Mesenchymal stem cell (in vitro differentiated cells and primary cell): ENCODE data around the gene SUGP1.

ENCODE experiments used
- DNase-seq: peaks from one replicate; pipeline ENCODE4 v3.0.0-alpha.2; 2013
- H2AFZ ChIP-seq: one replicate; pipeline ENCODE4 v1.6.1; 2013; ENCODE audit warnings: low read depth, mild to moderate bottlenecking, control low read depth, inconsistent platforms, low read length, moderate library complexity
- H2AK5ac ChIP-seq: 2 replicates; pipeline ENCODE4 v1.6.1; 2013; ENCODE audit warnings: low read length, moderate library complexity, mild to moderate bottlenecking, inconsistent platforms; ENCODE audit not compliant: severe bottlenecking
- H2BK120ac ChIP-seq: one replicate; pipeline ENCODE4 v1.6.1; 2013; ENCODE audit warnings: low read depth, mild to moderate bottlenecking, inconsistent platforms, low read length, moderate library complexity
- H2BK12ac ChIP-seq, 2 experiments: one replicate each; pipeline ENCODE4 v1.6.1; 2013; ENCODE audit warnings: inconsistent platforms in 2 of 2, low read length in 2 of 2, mild to moderate bottlenecking in 2 of 2, moderate library complexity in 2 of 2, control low read depth in 1 of 2
- H2BK15ac ChIP-seq: one replicate; pipeline ENCODE4 v1.6.1; 2013; ENCODE audit warnings: mild to moderate bottlenecking, low read depth, inconsistent platforms; ENCODE audit not compliant: poor library complexity, severe bottlenecking
- H2BK5ac ChIP-seq: 2 replicates; pipeline ENCODE4 v1.6.1; 2013; ENCODE audit warnings: low read depth, mild to moderate bottlenecking, low read length, control low read depth, inconsistent platforms; ENCODE audit not compliant: poor library complexity, severe bottlenecking
- H3K14ac ChIP-seq, 2 experiments: one replicate each; pipeline ENCODE4 v1.6.1; 2013; ENCODE audit warnings: inconsistent platforms in 2 of 2, low read length in 2 of 2, control low read depth in 1 of 2, mild to moderate bottlenecking in 1 of 2, moderate library complexity in 1 of 2
- H3K18ac ChIP-seq, 2 experiments: one replicate each; pipeline ENCODE4 v1.6.1; 2013; ENCODE audit warnings: inconsistent platforms in 2 of 2, low read length in 2 of 2, control low read depth in 1 of 2, low read depth in 1 of 2, mild to moderate bottlenecking in 1 of 2
- H3K23ac ChIP-seq, 2 experiments: one replicate each; pipeline ENCODE4 v1.6.1; 2013; ENCODE audit warnings: inconsistent platforms in 2 of 2, low read length in 2 of 2, mild to moderate bottlenecking in 2 of 2, moderate library complexity in 2 of 2, control low read depth in 1 of 2
- H3K27ac ChIP-seq: 2 replicates; pipeline ENCODE4 v1.5.1; 2013; ENCODE audit warnings: mild to moderate bottlenecking, moderate library complexity, low read length, control low read depth, inconsistent platforms; ENCODE audit not compliant: poor library complexity, severe bottlenecking
- H3K27me3 ChIP-seq, 2 experiments: 2 replicates each; pipeline versions ENCODE4 v1.6.1 to v1.7.0; 2013; ENCODE audit warnings: low read length in 2 of 2, mild to moderate bottlenecking in 2 of 2, moderate library complexity in 2 of 2, control low read depth in 1 of 2, inconsistent platforms in 1 of 2; ENCODE audit not compliant: control insufficient read depth in 1 of 2, insufficient read depth in 1 of 2
- H3K36me3 ChIP-seq, 2 experiments: 2 replicates each; pipeline versions ENCODE4 v1.6.1 to v1.7.0; 2013; ENCODE audit warnings: low read length in 2 of 2, control low read depth in 1 of 2, inconsistent platforms in 1 of 2, low read depth in 1 of 2, mild to moderate bottlenecking in 1 of 2; ENCODE audit not compliant: insufficient read depth in 2 of 2, control insufficient read depth in 1 of 2
- H3K4ac ChIP-seq, 2 experiments: one replicate each; pipeline ENCODE4 v1.6.1; 2013; ENCODE audit warnings: inconsistent platforms in 2 of 2, low read length in 2 of 2, mild to moderate bottlenecking in 2 of 2, moderate library complexity in 2 of 2, control low read depth in 1 of 2, low read depth in 1 of 2
- H3K4me1 ChIP-seq: 2 replicates; pipeline ENCODE4 v1.6.1; 2013; ENCODE audit warnings: low read depth, low read length, control low read depth; ENCODE audit not compliant: control insufficient read depth, insufficient read depth
- H3K4me2 ChIP-seq: 2 replicates; pipeline ENCODE4 v1.6.1; 2013; ENCODE audit warnings: low read length, mild to moderate bottlenecking, inconsistent platforms; ENCODE audit not compliant: poor library complexity, severe bottlenecking
- H3K4me3 ChIP-seq, 2 experiments: 2 replicates each; pipeline versions ENCODE4 v1.5.1 to v1.7.0; 2013; ENCODE audit warnings: low read length in 2 of 2, mild to moderate bottlenecking in 2 of 2, control low read depth in 1 of 2, low read depth in 1 of 2; ENCODE audit not compliant: insufficient read depth in 1 of 2
- H3K79me1 ChIP-seq: replicated peaks from 2 replicates; pipeline ENCODE4 v1.6.1; 2013; ENCODE audit warnings: mild to moderate bottlenecking, control low read depth, low read length, inconsistent platforms; ENCODE audit not compliant: poor library complexity, severe bottlenecking
- H3K9ac ChIP-seq: 2 replicates; pipeline ENCODE4 v1.7.0; 2013; ENCODE audit warnings: mild to moderate bottlenecking, low read length, moderate library complexity
- H3K9me3 ChIP-seq: 2 replicates; pipeline ENCODE4 v1.7.0; 2013; ENCODE audit warnings: mild to moderate bottlenecking, low read length; ENCODE audit not compliant: control insufficient read depth
- H4K8ac ChIP-seq: one replicate; pipeline ENCODE4 v1.6.1; 2013; ENCODE audit warnings: inconsistent platforms, mild to moderate bottlenecking, low read length, moderate library complexity
- H4K91ac ChIP-seq: one replicate; pipeline ENCODE4 v1.6.1; 2013; ENCODE audit warnings: mild to moderate bottlenecking, low read length, inconsistent platforms
- WGBS: methylation state at CpG from one replicate; pipeline ENCODE4 v1.1.7; 2013; ENCODE audit warnings: mixed read lengths; 5-methylcytosine and 5-hydroxymethylcytosine counted together

The SUGP1 gene

DNA sequence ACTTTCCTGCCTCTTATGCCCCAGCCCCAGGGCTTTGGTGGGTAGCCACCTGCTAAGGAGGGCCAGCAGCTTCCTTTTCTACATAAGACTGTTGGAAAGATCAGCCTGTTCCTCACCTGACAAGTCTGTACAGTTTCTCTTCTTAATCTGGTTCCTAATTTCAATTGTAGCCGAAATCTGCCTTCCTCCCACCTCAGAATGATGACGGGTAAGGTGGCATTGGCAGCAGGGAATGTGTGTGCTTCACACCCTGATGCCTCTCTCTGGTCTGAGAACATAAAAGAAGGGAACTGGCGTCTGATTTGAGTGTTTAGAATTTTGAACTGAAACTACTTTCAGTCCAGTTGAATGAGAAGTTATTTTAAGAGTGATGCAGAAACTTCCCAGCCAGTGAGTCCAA is 16.3 kb upstream of the SUGP1 start:
- H3K79me1 ChIP-seq, result peaks cover 50% of the 10 kb centered on the region

DNA sequence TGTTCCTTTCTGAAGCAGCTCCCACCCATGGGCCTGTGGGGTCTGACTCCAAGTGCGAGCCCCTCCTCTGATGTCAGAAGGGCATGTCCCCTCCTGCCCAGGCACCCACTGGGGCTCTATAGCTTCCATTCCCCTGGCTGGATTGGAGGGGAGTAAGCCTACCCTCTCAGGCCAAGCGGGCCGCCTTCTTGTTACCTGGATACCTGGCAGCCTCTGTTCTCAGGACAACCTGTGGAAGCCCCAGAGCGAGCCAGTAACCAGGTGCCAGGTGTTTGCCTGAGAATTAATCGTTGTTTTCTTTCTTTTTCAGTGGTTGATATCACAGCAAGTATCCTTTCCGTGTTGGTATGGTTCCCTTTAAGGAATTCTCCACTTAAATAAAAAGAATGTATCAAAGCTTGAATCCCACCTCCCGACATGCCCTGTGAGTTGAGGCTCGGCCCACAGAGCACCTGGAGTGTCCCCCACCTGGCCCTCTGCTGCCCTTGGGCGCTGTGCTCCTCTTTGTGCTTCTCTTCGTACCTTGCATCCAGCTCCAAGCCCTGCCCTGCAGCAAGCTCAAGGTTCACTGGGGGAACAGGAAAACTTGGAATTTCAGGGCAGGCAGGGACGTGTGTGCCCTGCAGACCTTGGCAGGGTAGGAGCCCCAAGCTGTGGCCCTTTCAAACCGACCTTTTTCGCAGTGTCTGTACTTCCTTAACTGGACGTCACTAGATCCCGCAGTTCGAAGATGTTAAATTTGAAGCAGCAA is 15.3 kb upstream of the SUGP1 start:
- no peak overlapping the region for H4K91ac ChIP-seq
- no peak overlapping the region for H2AFZ ChIP-seq
- no peak overlapping the region for H3K27ac ChIP-seq
- no peak overlapping the region for H2BK5ac ChIP-seq
- no peak overlapping the region for H3K4me3 ChIP-seq
- DNase-seq, result no peak
- no peak overlapping the region for H3K23ac ChIP-seq
- no peak overlapping the region for H2BK15ac ChIP-seq
- no peak overlapping the region for H2BK12ac ChIP-seq
- H3K27me3 ChIP-seq, result no peaks in the 10 kb centered on the region
- no peak overlapping the region for H3K18ac ChIP-seq
- H4K8ac ChIP-seq, result no peak overlapping the region
- no peaks in the 10 kb centered on the region for H3K9me3 ChIP-seq
- peaks cover 80 to 85% of the 10 kb centered on the region in 2 experiments for H3K36me3 ChIP-seq
- H2AK5ac ChIP-seq, result no peak overlapping the region
- H3K14ac ChIP-seq, result no peak overlapping the region
- H3K4ac ChIP-seq, result no peak overlapping the region
- 91% methylated on average over 16 of the region's 16 CpGs for WGBS
- no peak overlapping the region for H3K4me2 ChIP-seq
- H3K4me1 ChIP-seq, result peaks cover 10% of the 10 kb centered on the region
- peaks cover 51% of the 10 kb centered on the region for H3K79me1 ChIP-seq
- H2BK120ac ChIP-seq, result no peak overlapping the region
- no peak overlapping the region for H3K9ac ChIP-seq

More for the DNA sequence above, 16.3 kb upstream of the SUGP1 start:
- no peak overlapping the region for H3K4me2 ChIP-seq
- H3K23ac ChIP-seq, result no peak overlapping the region
- H3K27me3 ChIP-seq, result no peaks in the 10 kb centered on the region
- H3K36me3 ChIP-seq, result peaks cover 81 to 86% of the 10 kb centered on the region in 2 experiments
- no peak overlapping the region for H2BK5ac ChIP-seq
- H4K91ac ChIP-seq, result no peak overlapping the region
- no peaks in the 10 kb centered on the region for H3K9me3 ChIP-seq
- WGBS, result 100% methylated on average over 1 of the region's 3 CpGs
- no peak overlapping the region for H3K9ac ChIP-seq
- no peak overlapping the region for H3K4ac ChIP-seq
- H2BK15ac ChIP-seq, result no peak overlapping the region
- H2AFZ ChIP-seq, result no peak overlapping the region
- H3K14ac ChIP-seq, result no peak overlapping the region
- no peak overlapping the region for H4K8ac ChIP-seq
- peaks cover 10% of the 10 kb centered on the region for H3K4me1 ChIP-seq
- no peak overlapping the region for H2BK120ac ChIP-seq
- H3K27ac ChIP-seq, result no peak overlapping the region
- no peak for DNase-seq
- no peak overlapping the region for H3K18ac ChIP-seq
- H3K4me3 ChIP-seq, result no peak overlapping the region
- H2AK5ac ChIP-seq, result no peak overlapping the region
- H2BK12ac ChIP-seq, result no peak overlapping the region

DNA sequence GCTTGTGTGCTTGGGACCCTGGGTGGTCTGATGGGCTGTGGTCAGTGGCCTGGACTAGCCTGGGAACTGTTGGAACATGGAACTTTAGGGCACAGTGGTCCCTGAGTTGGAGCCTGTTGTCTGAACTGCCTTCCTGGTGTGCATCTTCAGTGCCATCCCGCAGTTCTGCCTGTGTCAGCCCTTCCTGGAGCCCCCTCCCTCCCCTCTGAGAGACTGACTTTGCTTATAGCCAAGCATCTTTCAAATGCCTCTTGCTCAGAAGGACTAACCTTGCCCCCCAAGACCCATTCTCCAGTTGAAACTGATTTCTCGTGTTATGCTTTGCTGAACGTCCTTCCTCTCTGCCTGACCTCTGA is 14.7 kb upstream of the SUGP1 start:
- Histone ChIP-seq H4K8ac (no peak overlapping the region), H3K9me3 (no peaks in the 10 kb centered on the region), H3K27ac (no peak overlapping the region), H2BK12ac (no peak overlapping the region), H3K4me1 (peaks cover 10% of the 10 kb centered on the region), H2BK5ac (no peak overlapping the region), H2AK5ac (no peak overlapping the region), H3K18ac (no peak overlapping the region), H3K79me1 (peaks cover 53% of the 10 kb centered on the region), H3K27me3 (no peaks in the 10 kb centered on the region), H3K23ac (no peak overlapping the region), H2BK120ac (no peak overlapping the region), H2AFZ (no peak overlapping the region), H3K9ac (no peak overlapping the region), H2BK15ac (no peak overlapping the region), H3K4me2 (no peak overlapping the region), H3K4me3 (no peak overlapping the region), H4K91ac (no peak overlapping the region), H3K14ac (no peak overlapping the region), H3K36me3 (peaks cover 81 to 90% of the 10 kb centered on the region in 2 experiments), H3K4ac (no peak overlapping the region)
- 95% methylated on average over 3 of the region's 3 CpGs for WGBS
- no peak for DNase-seq

DNA sequence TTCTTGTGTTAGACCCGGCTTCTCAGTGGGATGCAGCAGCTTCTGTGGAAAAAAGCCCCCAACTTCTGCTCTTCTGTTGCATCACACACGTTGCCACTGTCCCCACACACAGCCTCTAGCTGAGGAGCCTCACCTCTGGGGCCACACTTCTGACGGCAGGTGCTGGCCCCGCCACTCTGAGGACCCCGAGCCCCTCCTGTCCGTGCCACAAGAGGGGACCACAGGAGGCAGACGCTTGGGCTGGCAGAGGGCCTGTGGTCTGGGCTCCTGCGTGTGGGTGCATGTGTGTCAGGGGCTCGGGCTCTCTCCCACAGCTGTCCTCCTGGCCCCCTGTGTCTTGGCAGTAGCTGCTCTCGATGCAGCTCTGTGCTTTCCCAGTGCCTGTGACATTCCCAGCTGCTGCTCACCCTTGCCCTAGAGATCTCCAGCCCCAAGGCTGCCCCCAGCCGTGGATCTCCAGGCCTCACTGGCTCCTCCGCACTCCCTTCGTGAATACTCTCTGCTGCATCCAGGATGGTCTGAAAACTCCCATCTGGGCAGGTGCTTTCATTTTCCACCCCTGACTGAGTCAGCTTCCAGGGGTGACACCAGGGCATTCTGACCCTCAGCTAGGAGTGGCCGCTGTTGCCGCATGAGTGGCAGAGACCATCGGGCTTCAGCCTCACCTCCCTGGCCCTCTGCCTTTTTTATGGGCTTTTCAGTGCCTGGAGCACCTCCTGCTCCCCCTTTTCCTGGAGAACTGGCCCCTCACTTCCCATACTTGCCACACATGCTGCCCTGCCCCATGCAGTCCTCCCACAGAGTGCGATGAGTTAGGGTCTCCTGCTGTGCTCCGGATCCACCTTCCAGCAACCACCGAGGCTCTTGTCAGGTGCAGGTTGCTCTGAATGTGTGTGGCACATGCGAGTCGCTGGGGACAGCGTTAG is 14.0 kb upstream of the SUGP1 start:
- H3K9me3 ChIP-seq, result no peaks in the 10 kb centered on the region
- no peak overlapping the region for H3K9ac ChIP-seq
- H3K27me3 ChIP-seq, result no peaks in the 10 kb centered on the region
- peaks cover 10% of the 10 kb centered on the region for H3K4me1 ChIP-seq
- no peak overlapping the region for H2AK5ac ChIP-seq
- 94% methylated on average over 22 of the region's 22 CpGs for whole genome bisulfite sequencing
- no peak overlapping the region for H4K8ac ChIP-seq
- no peak for DNase-seq
- H3K23ac ChIP-seq, result no peak overlapping the region
- no peak overlapping the region for H3K4me2 ChIP-seq
- no peak overlapping the region for H4K91ac ChIP-seq
- peaks cover 55% of the 10 kb centered on the region for H3K79me1 ChIP-seq
- H2BK120ac ChIP-seq, result no peak overlapping the region
- no peak overlapping the region for H2BK5ac ChIP-seq
- H3K4ac ChIP-seq, result no peak overlapping the region
- H3K36me3 ChIP-seq, result peaks cover 86 to 93% of the 10 kb centered on the region in 2 experiments
- no peak overlapping the region for H2BK15ac ChIP-seq
- H3K27ac ChIP-seq, result no peak overlapping the region
- no peak overlapping the region for H2AFZ ChIP-seq
- no peak overlapping the region for H3K4me3 ChIP-seq
- no peak overlapping the region for H2BK12ac ChIP-seq
- H3K14ac ChIP-seq, result no peak overlapping the region
- no peak overlapping the region for H3K18ac ChIP-seq
